ENCODE results near the gene SIK1.
"Not testable (repeated sequence)": the region's sequence is repeated elsewhere in the genome, so short reads cannot be mapped to it uniquely, and the experiment has no call there.

The SIK1 gene

DNA sequence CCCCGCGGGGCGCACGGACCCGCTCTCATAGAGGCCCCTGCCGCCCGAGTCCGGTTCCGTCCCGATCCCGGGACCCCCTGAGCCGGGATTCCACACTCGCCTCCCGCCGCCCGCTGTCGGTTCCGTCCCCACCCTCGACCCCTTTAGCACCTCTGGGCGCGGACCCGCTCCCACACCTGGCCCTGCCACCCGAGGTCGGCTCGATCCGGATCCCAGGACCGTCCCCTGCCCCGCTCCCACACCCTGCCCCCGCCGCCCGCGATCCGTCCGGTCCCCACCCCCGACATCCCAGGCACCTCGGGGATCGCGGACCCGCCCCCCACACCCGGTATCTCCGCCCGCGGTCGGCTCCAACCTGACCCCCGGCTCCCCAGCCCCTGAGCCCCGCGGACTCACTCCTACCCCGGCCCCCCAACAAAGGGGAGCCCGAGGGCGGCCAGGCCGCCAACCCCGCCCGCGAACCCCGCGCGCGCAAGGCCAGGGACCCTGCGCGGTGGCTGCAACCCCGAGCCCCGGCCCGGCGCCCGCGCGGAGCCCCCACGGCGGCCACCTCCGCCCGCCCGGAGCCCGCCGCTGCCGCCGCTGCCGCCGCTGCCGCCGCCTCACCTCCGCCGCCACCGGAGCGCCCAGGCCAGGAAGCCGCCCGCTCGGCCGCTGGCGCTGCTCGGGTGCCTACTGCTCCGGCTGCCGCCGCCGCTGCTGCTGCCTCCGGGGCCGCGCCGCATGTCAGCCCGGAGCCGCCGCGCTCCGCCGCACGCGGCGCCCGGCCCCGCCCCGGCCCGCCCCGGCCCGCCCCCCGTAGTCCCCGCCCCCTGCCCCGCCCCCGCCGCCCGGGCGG is at the start of gene SIK1:
SIK1 (minus strand) TSS at position 728 of the 838 bp plus-strand sequence. CDS start 953 bp downstream, outside the sequence.
- DNase-seq = not testable (repeated sequence)

DNA sequence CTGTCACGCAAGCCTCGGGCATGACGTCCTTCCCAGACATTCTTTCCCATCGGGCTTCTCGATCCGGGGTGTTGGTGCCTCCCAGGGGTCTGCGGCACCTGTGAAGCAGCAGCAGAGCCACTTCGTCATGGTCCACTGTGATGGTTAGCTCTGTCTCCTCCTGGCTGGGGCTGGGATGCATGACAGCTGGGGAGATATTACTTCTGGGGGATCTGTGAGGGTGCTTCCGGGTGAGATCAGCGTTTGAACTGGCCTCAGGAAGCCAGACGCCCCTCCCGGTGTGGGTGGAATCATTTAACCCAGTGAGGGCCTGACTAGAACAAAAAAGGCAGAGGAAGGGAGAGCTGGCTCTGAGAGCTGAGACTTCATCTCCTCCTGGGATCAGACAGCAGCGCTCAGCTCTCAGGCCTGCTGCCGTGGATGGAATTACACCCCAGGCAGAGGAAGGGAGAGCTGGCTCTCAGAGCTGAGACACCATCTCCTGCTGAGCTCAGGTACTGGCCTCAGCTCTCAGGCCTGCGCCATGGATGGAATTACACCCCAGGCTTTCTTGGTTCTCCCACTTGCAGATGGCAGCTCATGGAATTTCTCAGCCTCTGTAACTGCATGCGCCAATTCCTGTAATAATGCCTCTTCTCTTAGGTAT is 44.8 kb upstream of the SIK1 start:
- not testable (repeated sequence) for DNase-seq

DNA sequence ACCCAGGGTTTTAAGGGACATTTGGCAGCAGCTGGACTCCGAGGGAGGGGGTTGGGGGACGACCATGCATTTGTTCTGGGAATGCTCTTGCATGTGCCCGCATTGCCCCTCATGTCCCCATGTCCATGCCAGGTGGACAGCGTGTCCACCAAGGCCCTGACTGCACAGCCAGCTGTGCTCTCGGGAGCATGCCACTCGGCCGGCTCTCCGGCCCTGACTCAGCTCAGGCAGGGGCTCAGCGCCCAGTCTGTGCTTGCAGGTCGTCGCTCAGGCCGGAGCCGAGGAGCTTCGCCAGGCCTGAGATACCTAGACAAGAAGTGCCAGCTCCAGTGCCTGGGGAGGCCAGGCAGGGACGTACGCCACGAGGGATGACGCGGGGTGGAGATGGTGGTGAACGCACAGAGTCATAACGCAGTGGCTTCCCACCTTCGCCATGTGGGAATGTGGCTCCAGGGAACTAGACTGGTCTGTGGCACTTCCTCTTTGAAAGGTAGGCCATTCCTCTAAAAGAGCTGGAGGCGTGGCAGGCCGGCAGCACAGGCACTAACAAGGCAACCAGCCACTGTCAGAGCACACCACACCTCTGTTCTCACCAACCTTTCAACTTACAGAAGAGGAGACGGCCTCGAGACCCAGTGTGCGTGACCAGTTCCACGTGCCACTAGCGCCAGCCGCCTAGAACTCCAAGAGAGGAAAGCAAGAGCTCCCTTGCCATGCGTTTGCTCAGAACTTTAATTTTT is 43.0 kb upstream of the SIK1 start:
- not testable (repeated sequence) for DNase-seq

DNA sequence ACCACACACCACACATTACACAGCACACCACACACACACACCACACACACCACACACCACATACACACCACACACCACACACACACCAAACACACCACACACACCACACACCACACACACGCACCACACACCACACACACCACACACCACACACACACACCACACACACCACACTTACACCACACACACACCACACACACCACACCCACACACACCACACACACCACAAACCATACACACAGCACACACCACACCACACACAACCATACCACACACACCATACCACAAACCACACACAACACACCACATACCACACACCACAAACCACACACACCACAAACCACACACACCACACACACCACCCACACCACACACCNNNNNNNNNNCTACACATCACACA is 40.9 kb upstream of the SIK1 start:
- TF ChIP-seq POLR2A (IDR thresholded peaks at IDR 0.05; ENCODE audit: low read length) (no peak), GATA1 (IDR thresholded peaks at IDR 0.05; ENCODE audit: low read depth, low read length) (no peak)
- DNase-seq = no peak

DNA sequence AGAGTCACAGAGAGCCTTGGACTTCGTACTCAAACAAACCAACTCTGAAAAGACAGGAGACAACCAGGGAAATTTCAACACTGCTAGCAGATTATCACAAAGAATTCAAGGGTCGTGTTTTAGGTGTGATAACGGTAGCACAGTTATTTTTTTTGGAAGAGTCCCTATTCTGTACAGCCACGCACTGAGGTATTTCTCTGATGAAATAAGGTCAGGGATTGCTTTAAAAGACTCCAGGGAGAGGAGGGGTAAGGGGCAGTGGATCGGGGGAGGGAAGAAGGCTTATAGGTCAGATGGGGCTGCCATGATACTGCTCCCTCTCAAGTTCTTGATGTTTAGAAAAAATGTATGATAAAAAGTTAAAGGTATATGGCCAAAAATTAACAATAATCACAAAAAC is 38.2 kb upstream of the SIK1 start:
- not testable (repeated sequence) for DNase-seq

DNA sequence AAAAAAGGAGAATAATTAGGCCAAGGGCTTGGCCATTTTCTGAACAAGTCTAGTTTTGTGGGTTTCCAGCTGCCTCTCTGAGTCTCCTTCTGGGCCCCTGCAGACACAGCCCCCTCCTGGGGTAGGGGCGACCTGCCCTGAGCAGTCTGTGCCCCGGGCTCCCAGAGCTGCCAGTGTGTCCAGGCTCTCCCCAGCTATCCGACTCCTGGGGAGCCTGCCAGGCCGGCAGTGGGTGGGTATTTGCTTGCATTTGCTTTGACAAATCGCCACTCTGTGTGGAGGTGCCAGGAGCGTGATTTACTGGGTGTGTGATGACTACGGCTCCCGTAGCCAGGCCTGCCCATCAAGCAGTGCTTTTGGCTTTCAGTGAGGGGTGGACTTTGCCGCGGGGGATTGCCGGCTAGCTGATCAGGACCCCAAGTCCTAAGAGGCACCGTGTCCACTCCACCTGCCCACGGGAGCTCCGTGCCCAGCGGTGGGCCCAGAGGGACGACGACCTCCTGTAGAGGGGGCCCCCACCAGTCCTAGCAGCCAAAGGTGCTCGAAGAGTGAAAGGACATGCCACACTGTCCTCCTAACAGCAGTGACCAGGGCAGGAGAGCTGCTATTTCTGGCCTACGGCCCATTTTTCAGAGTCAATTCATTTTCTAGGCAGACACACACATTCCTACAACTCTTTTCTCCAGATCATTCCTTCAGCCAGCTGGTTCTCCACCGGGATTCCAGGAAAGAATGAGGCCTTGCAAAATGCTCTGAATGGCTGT is 36.7 kb upstream of the SIK1 start:
- DNase-seq = not testable (repeated sequence)

DNA sequence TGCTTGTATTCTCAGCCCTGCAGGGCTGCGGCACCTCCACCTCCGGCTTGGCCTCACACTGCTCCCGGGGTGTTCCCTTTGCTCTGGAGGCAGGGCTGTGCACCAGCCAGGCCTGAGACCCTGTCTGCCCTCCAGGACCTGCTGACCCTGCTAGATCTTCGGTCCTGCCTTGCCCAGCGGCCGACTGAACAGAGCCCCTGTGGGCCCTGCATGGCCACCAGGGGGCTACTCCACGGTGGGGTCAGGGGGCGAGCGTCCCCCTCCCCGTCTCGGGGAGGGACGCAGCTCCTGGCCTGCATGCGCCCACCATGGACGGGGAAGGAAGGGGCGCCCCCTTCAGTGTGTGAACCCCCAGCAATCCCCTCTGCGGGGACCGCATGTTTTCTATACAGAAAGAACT is 36.0 kb upstream of the SIK1 start:
- not testable (repeated sequence) for DNase-seq

DNA sequence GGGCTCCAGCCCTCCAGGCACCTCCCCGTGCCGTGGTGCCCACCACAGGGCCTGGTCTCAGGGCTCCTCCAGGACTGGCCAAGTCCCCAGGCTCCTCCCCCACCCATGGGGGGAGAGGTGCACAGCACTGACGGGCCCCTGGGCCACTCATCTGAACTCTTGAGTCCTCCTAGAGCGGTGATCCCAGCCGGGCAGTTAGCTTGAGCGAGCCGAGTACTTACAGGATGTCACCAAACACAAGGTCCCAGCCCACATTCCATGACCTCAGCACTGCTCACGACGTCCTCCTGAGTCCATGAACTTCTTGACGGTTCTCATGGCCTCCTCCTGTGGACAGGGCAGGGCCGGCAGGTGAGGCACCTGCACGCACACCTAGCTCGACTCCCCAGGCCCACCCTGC is 33.5 kb upstream of the SIK1 start:
- DNase-seq = not testable (repeated sequence)

DNA sequence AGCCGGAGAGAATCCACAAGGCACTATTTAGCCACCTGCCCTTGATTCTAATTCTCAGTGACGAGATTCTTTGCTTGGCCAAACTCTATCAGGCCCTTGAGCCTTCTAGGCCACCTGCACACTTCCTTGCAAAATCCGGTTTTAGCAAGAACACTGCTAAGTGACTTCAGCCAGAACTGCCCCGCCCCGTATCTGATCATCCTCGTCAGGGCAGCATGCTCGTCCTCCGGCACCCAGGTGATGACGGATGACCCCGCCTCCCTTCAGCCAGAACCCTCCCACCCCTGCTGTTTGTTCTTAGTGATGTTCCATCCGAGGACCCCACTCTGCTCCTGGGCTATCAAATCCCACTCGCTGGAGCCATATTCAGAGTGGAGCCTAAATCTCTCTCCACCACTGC is 32.1 kb upstream of the SIK1 start:
- not testable (repeated sequence) for DNase-seq

DNA sequence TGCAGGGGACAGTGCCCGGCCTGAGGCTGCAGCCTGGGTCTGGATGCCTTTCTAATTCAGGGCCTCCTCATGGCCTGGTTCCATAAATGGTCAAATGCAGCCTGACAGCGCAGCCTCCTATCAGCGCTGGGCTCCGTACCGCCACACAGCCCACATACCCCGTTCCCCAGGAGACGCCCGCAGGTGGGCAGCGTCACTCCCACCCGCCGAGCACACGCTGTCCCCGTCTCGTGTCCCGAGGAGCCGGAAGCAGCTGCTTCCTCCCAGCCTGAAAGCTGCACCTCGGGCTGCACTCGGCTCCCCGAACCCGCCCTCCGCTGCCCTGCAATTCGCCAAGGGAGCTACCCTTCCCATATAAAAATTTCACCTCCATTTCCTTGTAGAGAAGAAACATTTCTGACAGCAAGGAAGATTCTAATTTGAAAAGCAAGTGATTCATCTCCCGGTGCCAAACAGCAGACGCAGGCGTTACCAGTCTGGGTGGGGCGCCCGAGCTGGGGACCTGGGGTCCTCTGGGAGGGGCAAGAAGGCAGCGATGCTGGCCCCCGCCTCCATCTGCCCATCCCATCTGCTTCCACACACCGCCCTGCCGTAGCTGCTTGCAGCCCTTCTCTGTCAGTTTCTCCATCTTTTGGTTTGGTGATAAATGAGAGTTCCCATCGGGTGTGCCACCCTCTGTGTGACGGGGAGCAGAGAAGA is 29.8 kb upstream of the SIK1 start:
- not testable (repeated sequence) for DNase-seq

DNA sequence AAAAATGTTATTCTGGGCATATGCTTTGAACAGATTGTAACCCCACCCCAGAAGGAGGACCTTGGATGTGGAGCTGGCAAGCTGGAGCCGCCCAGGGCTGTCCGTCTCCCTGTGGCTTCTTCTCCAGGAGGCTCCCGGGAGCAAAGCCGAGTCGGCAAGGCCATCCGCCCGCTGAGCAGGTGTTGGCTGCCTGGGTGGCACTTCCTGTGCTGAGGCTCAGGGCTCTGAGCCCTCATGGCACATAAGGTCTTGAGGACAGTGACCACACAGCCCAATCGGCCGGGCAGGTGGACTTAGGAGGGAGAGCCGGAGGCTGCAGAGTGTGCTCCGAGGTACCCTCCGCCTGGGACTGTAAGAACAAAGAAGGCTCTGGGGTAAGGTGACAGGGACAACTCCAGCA is 28.8 kb upstream of the SIK1 start:
- DNase-seq = not testable (repeated sequence)

DNA sequence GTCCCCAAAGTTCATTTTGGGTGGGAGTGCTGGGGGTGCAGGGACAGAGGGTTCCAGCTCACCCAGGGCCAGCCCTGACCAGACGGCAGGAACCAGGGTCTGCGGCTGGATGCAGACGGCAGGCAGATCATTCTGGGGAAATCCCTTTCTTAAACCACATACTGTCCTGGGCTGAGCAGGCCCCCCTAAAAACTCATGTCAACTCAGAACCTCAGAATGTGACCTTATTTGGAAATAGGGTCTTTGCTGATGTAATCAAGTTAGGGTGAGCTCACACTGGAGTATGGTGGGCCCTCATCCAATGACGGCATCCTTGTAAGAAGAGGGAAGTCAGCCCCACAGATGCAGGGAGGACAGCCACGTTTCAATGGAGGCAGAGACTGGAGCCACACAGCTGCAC is 27.2 kb upstream of the SIK1 start:
- not testable (repeated sequence) for DNase-seq

DNA sequence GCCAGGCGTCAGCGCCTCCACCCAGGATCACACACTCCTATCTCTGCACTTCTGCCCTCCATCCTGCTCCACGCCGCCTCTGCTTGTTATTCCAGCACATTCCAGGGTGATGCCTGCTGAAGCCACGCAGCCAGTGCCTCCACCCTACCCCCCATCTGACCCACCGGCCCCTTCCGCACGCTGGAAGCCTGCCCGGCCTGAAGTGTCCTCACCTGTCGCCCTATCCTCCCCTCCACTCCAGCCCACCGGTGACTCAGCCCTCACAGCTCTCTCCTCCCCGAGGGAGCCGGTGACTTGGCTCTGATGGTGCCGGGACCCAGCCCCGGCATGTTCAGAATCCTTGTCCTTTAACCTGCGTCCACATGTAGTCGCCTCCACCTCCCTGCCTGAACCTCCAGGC is 24.9 kb upstream of the SIK1 start:
- DNase-seq = not testable (repeated sequence)

DNA sequence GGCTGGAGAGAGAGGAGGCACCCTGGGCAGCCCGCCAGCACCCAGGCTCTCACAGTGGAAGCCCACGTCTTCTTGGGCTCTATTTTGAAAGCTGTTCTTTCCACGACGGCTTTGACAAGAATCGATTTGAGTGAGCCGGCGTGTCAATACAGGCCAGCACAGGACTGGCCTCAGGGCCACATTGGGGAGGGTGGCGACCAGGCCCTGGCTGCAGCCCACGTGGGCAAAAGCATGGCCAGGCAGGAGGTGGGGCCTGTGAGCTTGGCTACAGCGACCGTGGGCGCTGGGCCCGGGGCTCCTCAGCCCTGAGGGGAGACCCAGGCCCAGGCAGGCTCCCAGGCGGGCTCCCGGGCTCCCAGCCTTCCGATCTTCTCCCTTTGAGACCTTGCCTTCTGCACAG is 23.4 kb upstream of the SIK1 start:
- not testable (repeated sequence) for DNase-seq

DNA sequence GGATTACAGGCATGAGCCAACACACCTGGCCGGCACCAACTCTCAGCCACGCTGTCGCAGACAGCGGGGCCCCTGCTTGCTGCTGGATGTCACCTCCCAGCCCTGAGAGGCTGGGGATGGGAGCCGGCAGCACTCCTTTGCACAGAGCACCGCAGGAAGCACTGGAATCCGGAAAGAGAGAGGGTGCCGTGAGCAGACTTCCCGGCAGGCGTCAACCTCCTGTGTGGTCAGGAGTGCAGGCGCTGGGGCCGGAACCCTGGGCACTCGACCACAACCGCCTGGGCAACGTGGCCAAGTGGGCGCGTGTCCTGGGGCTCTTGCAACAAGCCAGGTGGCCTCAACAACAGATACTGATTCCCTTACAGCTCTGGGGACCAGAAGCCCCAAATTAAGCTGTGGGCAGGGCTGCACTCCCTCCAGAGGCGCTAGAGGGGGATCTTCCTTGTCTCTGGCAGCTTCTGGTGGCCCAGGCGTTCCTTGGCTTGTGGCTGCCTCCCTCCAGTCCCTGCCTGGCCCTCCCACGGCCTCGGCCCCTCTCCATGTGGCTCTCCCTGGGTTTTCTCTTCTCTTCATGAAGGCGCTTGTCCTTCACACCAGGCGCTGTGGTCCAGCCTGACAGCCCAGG is 20.5 kb upstream of the SIK1 start:
- not testable (repeated sequence) for DNase-seq

DNA sequence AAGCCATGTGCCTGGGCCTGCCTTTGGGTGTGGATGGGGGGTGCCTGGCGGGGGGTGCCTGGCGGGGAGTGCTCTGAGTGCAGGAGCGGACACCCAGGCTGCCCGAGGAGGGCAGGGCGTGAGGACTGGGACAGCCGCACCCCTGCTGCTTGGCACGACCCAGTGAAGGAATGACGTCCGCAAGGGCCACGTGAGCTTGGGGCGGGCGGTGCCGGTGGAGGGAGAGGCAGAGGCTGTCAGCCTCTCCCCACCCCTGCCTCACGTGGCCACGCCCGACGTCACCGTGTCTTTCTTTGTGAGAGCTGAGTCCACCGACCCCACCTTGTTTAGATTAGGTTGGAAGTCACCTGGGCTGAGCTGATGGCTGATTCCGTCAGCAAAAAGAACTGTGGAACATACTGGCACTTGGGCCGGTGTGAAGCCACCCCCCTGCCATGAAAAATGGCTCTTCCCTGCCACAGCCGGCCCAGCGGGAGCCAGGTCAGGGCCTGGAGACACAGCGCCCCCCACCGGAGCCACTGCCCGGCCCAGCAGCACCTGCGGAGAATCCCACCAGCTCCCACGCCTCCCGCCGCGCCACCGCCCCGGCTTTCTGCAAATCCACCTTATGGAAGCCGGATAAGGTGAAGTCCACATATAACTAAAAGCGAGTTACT is 19.5 kb upstream of the SIK1 start:
- not testable (repeated sequence) for DNase-seq

DNA sequence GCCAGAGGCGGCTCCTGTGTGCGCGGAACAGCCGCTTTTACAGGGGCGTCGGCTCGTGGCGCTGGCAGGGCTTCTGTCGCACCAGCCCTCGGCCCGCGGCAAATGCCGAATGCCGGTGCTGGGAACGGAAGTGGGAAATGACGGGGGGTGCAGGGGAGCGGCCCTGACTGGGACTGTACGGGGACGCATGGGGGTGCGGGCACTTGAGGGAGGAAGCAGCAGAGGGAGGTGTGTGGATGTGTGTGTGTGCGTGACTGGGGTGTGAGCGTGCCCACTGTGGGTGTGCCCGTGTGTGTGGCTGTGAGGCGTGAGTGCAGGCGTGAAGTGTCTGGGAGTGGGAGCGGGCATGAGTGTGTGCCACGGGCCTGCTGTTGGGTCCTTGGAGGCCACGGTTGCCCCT is 17.6 kb upstream of the SIK1 start:
- not testable (repeated sequence) for DNase-seq

DNA sequence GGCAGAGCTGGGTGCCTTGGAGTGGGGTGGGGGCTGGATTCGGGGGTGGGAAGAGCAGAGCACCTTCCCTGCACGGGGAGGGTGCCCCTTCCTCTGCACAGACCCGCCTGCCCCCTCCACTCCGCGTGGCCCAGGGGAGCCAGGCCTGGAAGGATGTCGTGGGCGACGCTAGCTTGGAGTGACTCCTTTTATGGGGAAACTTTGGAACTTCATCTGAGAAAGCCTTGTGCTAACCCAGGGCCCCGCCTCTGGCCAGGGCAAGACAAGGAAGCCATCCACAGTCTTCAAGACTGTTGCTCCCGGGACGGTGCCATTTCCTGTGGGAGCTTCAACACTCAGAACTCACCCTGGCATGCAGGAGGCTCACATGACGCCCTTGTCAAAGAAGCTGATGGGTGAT is 15.6 kb upstream of the SIK1 start:
- not testable (repeated sequence) for DNase-seq

DNA sequence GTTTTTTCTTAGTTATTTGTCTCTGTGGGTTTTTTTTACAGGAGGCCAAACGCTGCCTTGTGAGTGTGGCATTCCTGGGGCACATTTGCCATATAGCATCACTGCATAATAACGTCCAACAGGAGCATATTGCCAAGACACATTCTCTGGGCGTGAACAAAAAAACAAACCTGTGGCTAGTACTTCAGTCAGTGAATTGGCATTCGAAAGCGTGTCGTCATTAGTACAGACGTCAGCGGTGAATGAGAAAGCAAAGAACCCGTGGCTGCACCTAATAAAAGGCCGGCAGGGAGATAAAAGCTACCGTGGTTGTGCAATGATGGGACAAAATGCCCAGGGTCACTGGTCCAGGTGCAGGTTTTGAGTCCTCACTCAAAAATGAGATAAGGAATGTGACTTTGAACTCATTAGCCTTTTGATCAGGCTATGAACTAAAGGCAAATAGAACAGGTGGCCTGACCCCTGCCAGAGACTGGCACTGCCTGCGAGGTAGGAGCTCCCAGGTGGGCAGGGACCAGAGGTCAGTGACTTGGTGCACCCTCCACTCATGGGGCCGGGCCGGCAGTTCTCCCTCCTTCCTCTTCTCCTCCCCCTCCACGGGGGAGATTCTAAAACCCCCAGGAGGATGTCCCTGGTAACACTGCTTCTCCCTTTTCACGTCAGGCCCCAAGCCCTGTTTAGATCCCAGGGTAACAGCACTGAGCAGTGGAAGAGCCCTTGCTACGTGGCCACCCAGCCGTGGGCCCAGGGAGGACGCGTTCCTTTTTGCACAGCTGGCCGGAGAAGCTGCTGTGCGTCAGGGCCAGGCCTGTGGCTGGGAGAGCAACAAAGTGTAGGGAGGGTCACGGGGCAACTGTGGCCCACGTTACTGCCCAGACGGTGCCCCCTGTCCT is 14.2 kb upstream of the SIK1 start:
- DNase-seq = not testable (repeated sequence)

Data from erythroblast (primary cell).